ENCODE data around the gene PCP2. TPM values are rescaled to one million over a fixed set of nuclear protein-coding genes. Genes with fewer than 3 reads are reported as not detected.

Gene PCP2
- total RNA-seq, 1 donor from 2014 or later, result not detected

DNA sequence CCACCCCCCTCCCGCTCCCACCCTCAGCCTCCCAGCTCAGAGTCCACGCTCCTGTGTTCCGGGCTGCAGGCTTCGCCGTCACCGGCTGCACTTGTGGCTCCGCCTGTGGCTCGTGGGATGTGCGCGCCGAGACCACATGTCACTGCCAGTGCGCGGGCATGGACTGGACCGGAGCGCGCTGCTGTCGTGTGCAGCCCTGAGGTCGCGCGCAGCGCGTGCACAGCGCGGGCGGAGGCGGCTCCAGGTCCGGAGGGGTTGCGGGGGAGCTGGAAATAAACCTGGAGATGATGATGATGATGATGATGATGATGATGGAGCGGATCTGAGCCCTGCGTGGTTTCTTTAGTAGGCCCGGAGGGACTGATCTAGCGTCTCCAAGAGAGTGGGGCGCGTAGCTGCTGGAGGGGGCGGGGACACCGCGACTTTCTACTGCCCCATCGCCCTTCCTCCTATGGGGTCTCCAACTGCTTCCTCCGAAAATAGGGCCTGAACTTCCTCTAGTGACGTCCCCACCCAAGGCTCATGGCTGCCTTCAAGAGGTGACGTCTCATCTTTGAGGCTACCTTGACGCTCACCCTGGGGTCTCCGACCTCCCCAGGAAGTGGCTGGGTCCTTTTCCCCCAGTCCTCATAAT, 36.7 kb upstream of the PCP2 start:
- TF ChIP-seq CTCF (IDR thresholded peaks at IDR 0.05) (no peak), EZH2 (IDR thresholded peaks at IDR 0.05) (no peak), EZH2phosphoT487 (IDR thresholded peaks at IDR 0.05) (no peak)
- no peaks in the 10 kb centered on the region for H4K20me1 ChIP-seq (ENCODE audit: low read depth)
- no peak overlapping the region for H3K27ac Mint-ChIP-seq
- DNase-seq (ENCODE audit: low spot score), result peak; percentile 69
- peaks cover 37% of the 10 kb centered on the region for H3K27me3 Mint-ChIP-seq (ENCODE audit: insufficient read depth, low read depth)
- peaks cover 5% of the 10 kb centered on the region for H3K4me1 Mint-ChIP-seq
- no peak overlapping the region for H3K9ac ChIP-seq
- no peaks in the 10 kb centered on the region for H3K36me3 Mint-ChIP-seq
- H3K36me3 ChIP-seq, result no peaks in the 10 kb centered on the region
- peaks cover 4% of the 10 kb centered on the region for H3F3A ChIP-seq (ENCODE audit: low read depth)
- peak overlapping the region; percentile 95 for H2AFZ ChIP-seq (replicated peaks)
- H3K79me2 ChIP-seq (ENCODE audit: low read depth), result no peaks in the 10 kb centered on the region
- H3K4me3 ChIP-seq, result peak overlapping the region; percentile 55
- peaks cover 7% of the 10 kb centered on the region for H3K4me1 ChIP-seq
- H3K4me3 Mint-ChIP-seq, result peak overlapping the region; percentile 80
- H3K4me2 ChIP-seq, result peak overlapping the region; percentile 85
- H3K9me3 Mint-ChIP-seq, result peaks cover 2% of the 10 kb centered on the region
- no peak overlapping the region for H3K27ac ChIP-seq
- H3K9me3 ChIP-seq (ENCODE audit: low read depth), result no peaks in the 10 kb centered on the region
- peaks cover 93% of the 10 kb centered on the region for H3K27me3 ChIP-seq

DNA sequence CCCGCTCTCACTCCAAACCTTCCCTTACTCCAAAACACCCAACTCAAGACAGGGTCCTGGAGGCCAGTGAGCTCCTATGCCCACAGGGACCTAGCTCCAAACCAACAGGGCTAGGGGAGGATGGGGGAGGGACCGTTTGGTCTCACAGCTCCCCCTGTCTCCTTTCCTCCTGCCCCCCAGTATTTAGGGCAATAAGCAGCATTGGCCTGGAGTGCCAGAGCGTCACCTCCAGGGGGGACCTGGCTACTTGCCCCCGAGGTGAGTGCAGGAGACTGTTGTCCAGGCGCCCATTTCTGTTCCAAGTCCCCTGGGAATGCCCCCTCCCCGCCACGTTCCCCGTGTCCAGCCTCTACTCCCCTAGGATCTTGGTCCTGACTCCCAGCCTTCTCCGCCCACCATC, 36.1 kb upstream of the PCP2 start:
- Mint-ChIP-seq H3K9me3 (peaks cover 2% of the 10 kb centered on the region), H3K27me3 (ENCODE audit: insufficient read depth, low read depth) (peaks cover 35% of the 10 kb centered on the region), H3K4me3 (peak overlapping the region; percentile 30), H3K4me1 (peaks cover 5% of the 10 kb centered on the region), H3K36me3 (no peaks in the 10 kb centered on the region), H3K27ac (no peak overlapping the region)
- peaks cover 7% of the 10 kb centered on the region for H3K4me1 ChIP-seq
- H3K27me3 ChIP-seq, result peaks cover 94% of the 10 kb centered on the region
- TF ChIP-seq EZH2phosphoT487 (IDR thresholded peaks at IDR 0.05) (no peak), CTCF (IDR thresholded peaks at IDR 0.05) (no peak), EZH2 (IDR thresholded peaks at IDR 0.05) (no peak)
- peak overlapping the region; percentile 55 for H3K4me3 ChIP-seq
- no peak for DNase-seq (ENCODE audit: low spot score)
- no peaks in the 10 kb centered on the region for H3K9me3 ChIP-seq (ENCODE audit: low read depth)
- no peak overlapping the region for H3K27ac ChIP-seq
- no peak overlapping the region for H2AFZ ChIP-seq (replicated peaks)
- H3F3A ChIP-seq (ENCODE audit: low read depth), result peaks cover 4% of the 10 kb centered on the region
- H3K79me2 ChIP-seq (ENCODE audit: low read depth), result no peaks in the 10 kb centered on the region
- H4K20me1 ChIP-seq (ENCODE audit: low read depth), result no peaks in the 10 kb centered on the region
- H3K9ac ChIP-seq, result no peak overlapping the region
- H3K4me2 ChIP-seq, result peak overlapping the region; percentile 85
- no peaks in the 10 kb centered on the region for H3K36me3 ChIP-seq

- Histone ChIP-seq H2AFZ (replicated peaks) (no peak within 1 kb of the TSS), H4K20me1 (ENCODE audit: low read depth) (no peaks in the 10 kb centered on the region), H3K79me2 (ENCODE audit: low read depth) (no peaks in the 10 kb centered on the region), H3K27ac (no peak within 1 kb of the TSS), H3K9ac (no peak within 1 kb of the TSS), H3K27me3 (peaks cover 93% of the 10 kb centered on the region), H3K9me3 (ENCODE audit: low read depth) (no peaks in the 10 kb centered on the region), H3K4me2 (peak within 1 kb of the TSS; percentile 85), H3K36me3 (no peaks in the 10 kb centered on the region), H3F3A (ENCODE audit: low read depth) (peaks cover 4% of the 10 kb centered on the region), H3K4me3 (peak within 1 kb of the TSS; percentile 55), H3K4me1 (peaks cover 7% of the 10 kb centered on the region)
- TF ChIP-seq CTCF (IDR thresholded peaks at IDR 0.05) (no peak), EZH2 (IDR thresholded peaks at IDR 0.05) (no peak), EZH2phosphoT487 (IDR thresholded peaks at IDR 0.05) (no peak)
- peaks cover 37% of the 10 kb centered on the region for H3K27me3 Mint-ChIP-seq (ENCODE audit: insufficient read depth, low read depth)
- peak within 1 kb of the TSS; percentile 30 for H3K4me3 Mint-ChIP-seq
- no peak within 1 kb of the TSS for H3K27ac Mint-ChIP-seq
- H3K9me3 Mint-ChIP-seq, result no peaks in the 10 kb centered on the region
- no peaks in the 10 kb centered on the region for H3K36me3 Mint-ChIP-seq
- DNase-seq (ENCODE audit: low spot score), result no peak
- peaks cover 5% of the 10 kb centered on the region for H3K4me1 Mint-ChIP-seq
These were observed 35.3 kb upstream of the PCP2 start, which contains the start of gene RETN for GRCh38 chr19:7668842-7669241. TSS of gene RETN (plus strand) at chr19:7669049. CDS start at chr19:7669327, 278 bp downstream.
